Measurements from ENCODE around the gene AUTS2. TPM values are rescaled to one million over a fixed set of nuclear protein-coding genes. Genes with fewer than 3 reads are reported as not detected.

The AUTS2 gene
- polyA plus RNA-seq, 3 donors = 0.08 to 0.35 TPM; not detected in 1

- no peaks in the 10 kb centered on the region for H3K36me3 Mint-ChIP-seq
- H3K36me3 ChIP-seq (replicated peaks in 1 of 2; ENCODE audit: control insufficient read depth in 1 of 2, insufficient read depth in 2 of 2, low read length in 2 of 2) = no peaks in the 10 kb centered on the region
- peaks cover 0 to 5% (median 1%) of the 10 kb centered on the region in 3 donors for H3K27me3 Mint-ChIP-seq (ENCODE audit: low read depth in 3 of 3)
- no peak overlapping the region for H2AFZ ChIP-seq (ENCODE audit: insufficient read depth, low read depth, low read length, poor library complexity, severe bottlenecking)
- H3K27ac Mint-ChIP-seq = no peak overlapping the region
- no peaks in the 10 kb centered on the region for H3K9me3 ChIP-seq (replicated peaks in 1 of 2; ENCODE audit: control insufficient read depth in 1 of 2, insufficient read depth in 1 of 2, low read length in 2 of 2)
- intact Hi-C loops (cut with micrococcal nuclease) = no loop called here
- DNase-seq = no peak
- H3K4me3 Mint-ChIP-seq = no peak overlapping the region
- H3K79me2 ChIP-seq (ENCODE audit: insufficient read depth, low read length) = no peaks in the 10 kb centered on the region
- peaks cover 0 to 3% (median 0%) of the 10 kb centered on the region in 7 donors for H3K9me3 Mint-ChIP-seq
- H3K4me2 ChIP-seq (replicated peaks; ENCODE audit: extremely low read depth, low read length, poor library complexity, severe bottlenecking) = no peak overlapping the region
- no peaks in the 10 kb centered on the region for H3K4me1 Mint-ChIP-seq
- no peak overlapping the region for H3K4me3 ChIP-seq (replicated peaks in 1 of 3; ENCODE audit: low read depth in 2 of 3, low read length in 3 of 3)
- H3K9ac ChIP-seq (ENCODE audit: insufficient read depth, low read length, poor library complexity, severe bottlenecking) = no peak overlapping the region
- H3K27ac ChIP-seq (ENCODE audit: low read depth in 1 of 2, low read length in 2 of 2) = no peak overlapping the region
- TF ChIP-seq CTCF (IDR thresholded peaks at IDR 0.05) = no peak
- no peaks in the 10 kb centered on the region for H3K4me1 ChIP-seq (ENCODE audit: control insufficient read depth in 1 of 2, insufficient read depth in 2 of 2, low read length in 2 of 2)
- H4K20me1 ChIP-seq (ENCODE audit: insufficient read depth, low read length) = no peaks in the 10 kb centered on the region
- no peaks in the 10 kb centered on the region for H3K27me3 ChIP-seq (ENCODE audit: control insufficient read depth in 2 of 2, insufficient read depth in 2 of 2, low read length in 2 of 2)
These were observed 294.5 kb downstream of the AUTS2 start for GRCh38 chr7:69892790-69893189.

- intact Hi-C loops (cut with micrococcal nuclease) = no loop called here
- no peaks in the 10 kb centered on the region for H3K79me2 ChIP-seq (ENCODE audit: insufficient read depth, low read length)
- no peak for TF ChIP-seq CTCF (IDR thresholded peaks at IDR 0.05)
These were observed 295.6 kb downstream of the AUTS2 start for GRCh38 chr7:69893906-69894305.

More at GRCh38 chr7:69893906-69894305, 295.6 kb downstream of the AUTS2 start:
- Histone ChIP-seq H3K27me3 (ENCODE audit: control insufficient read depth in 2 of 2, insufficient read depth in 2 of 2, low read length in 2 of 2) (no peaks in the 10 kb centered on the region), H3K4me1 (ENCODE audit: control insufficient read depth in 1 of 2, insufficient read depth in 2 of 2, low read length in 2 of 2) (no peaks in the 10 kb centered on the region), H3K4me3 (replicated peaks in 1 of 3; ENCODE audit: low read depth in 2 of 3, low read length in 3 of 3) (no peak overlapping the region), H3K36me3 (replicated peaks in 1 of 2; ENCODE audit: control insufficient read depth in 1 of 2, insufficient read depth in 2 of 2, low read length in 2 of 2) (no peaks in the 10 kb centered on the region), H3K27ac (ENCODE audit: low read depth in 1 of 2, low read length in 2 of 2) (no peak overlapping the region), H3K9me3 (replicated peaks in 1 of 2; ENCODE audit: control insufficient read depth in 1 of 2, insufficient read depth in 1 of 2, low read length in 2 of 2) (no peaks in the 10 kb centered on the region), H4K20me1 (ENCODE audit: insufficient read depth, low read length) (no peaks in the 10 kb centered on the region), H3K4me2 (replicated peaks; ENCODE audit: extremely low read depth, low read length, poor library complexity, severe bottlenecking) (no peak overlapping the region), H2AFZ (ENCODE audit: insufficient read depth, low read depth, low read length, poor library complexity, severe bottlenecking) (no peak overlapping the region), H3K9ac (ENCODE audit: insufficient read depth, low read length, poor library complexity, severe bottlenecking) (no peak overlapping the region)
- WGBS (ENCODE audit: insufficient coverage) = no CpG with 5 or more reads among the region's 3 CpGs
- no peak for DNase-seq
- H3K4me1 Mint-ChIP-seq = no peaks in the 10 kb centered on the region
- no peak overlapping the region for H3K4me3 Mint-ChIP-seq
- no peaks in the 10 kb centered on the region for H3K36me3 Mint-ChIP-seq
- no peak overlapping the region for H3K27ac Mint-ChIP-seq
- peaks cover 0 to 5% (median 1%) of the 10 kb centered on the region in 3 donors for H3K27me3 Mint-ChIP-seq (ENCODE audit: low read depth in 3 of 3)
- H3K9me3 Mint-ChIP-seq = peaks cover 0 to 3% (median 0%) of the 10 kb centered on the region in 7 donors

Measured in CD14-positive monocyte (primary cell).